NCI-H226 (cell line): ENCODE measurements around the gene ZNF639.

Source experiments
- DNase-seq: peaks from one replicate; pipeline ENCODE4 v3.0.0-alpha.2; 2015

The ZNF639 gene

GRCh38 chr3:179321668-179322285 is 1.1 kb upstream of the ZNF639 start:
- no peak for DNase-seq

- DNase-seq, result peak; percentile 47
These were observed 623 bp downstream of the ZNF639 start for GRCh38 chr3:179323197-179324110.

GRCh38 chr3:179324270-179324754 is 1.5 kb downstream of the ZNF639 start:
- no peak for DNase-seq

GRCh38 chr3:179330438-179330837 is 7.6 kb downstream of the ZNF639 start:
- no peak for DNase-seq

- DNase-seq, result no peak
These were observed 9.4 kb downstream of the ZNF639 start for GRCh38 chr3:179332240-179332639.

GRCh38 chr3:179333084-179333483 is 10.3 kb downstream of the ZNF639 start:
- no peak for DNase-seq

- no peak for DNase-seq
These were observed 13.6 kb downstream of the ZNF639 start for GRCh38 chr3:179336345-179336929.

GRCh38 chr3:179347345-179348194 is 24.7 kb downstream of the ZNF639 start, which contains the start of gene MFN1:
Gene MFN1 (plus strand): TSS chr3:179347709. CDS start chr3:179348852, 1,143 bp downstream.
- DNase-seq, result peak; percentile 94

GRCh38 chr3:179348325-179349013 is 25.6 kb downstream of the ZNF639 start:
- no peak for DNase-seq

- no peak for DNase-seq
These were observed 33.2 kb downstream of the ZNF639 start for GRCh38 chr3:179355996-179356395.

- DNase-seq, result no peak
These were observed 40.5 kb downstream of the ZNF639 start for GRCh38 chr3:179363332-179363731.

GRCh38 chr3:179369621-179370020 is 46.8 kb downstream of the ZNF639 start:
- DNase-seq, result no peak

GRCh38 chr3:179373938-179374337 is 51.1 kb downstream of the ZNF639 start:
- no peak for DNase-seq

GRCh38 chr3:179375091-179375999 is 52.5 kb downstream of the ZNF639 start:
- no peak for DNase-seq

GRCh38 chr3:179376474-179376873 is 53.6 kb downstream of the ZNF639 start:
- DNase-seq, result no peak
